Midbrain (tissue), 1 donor: ENCODE results near the gene CRELD2.

Source experiments
- DNase-seq: peaks from one replicate; lab custom pipeline; 2025; lab: John Stamatoyannopoulos, UW

The CRELD2 gene

DNA sequence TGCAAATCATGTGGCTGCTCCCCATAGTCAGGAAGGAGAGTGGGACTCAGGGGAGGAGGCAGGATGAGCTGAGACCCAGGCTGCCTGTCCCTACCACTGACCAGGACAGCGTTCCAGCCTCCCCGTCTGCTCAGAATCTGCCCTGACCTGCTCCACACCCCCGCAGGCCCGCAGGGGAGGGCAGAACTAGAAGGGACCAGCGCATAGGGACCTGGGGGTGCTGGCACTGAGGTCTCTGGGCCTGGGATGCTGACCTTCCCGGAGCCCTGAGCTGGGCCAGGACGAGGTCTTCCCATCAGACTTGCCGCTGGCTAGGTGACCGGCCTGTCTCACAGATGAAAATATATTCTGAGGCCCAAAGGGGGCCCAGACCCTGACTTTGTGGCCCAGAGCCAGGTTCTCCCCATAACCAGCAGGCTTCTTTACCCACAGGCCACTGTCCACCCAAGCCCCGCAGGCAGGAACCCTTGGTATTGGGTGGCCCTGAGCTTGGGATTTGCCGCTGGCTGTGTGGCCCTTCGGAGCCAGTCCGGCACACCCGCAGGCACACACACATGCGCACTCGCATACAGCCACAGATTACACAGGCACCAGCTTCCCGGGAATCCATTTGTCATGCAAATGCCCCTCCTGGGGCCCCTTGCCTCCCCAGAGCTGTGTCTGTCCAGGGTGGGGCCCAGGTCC lies 28.3 kb downstream of the CRELD2 start:
- no peak for DNase-seq

DNA sequence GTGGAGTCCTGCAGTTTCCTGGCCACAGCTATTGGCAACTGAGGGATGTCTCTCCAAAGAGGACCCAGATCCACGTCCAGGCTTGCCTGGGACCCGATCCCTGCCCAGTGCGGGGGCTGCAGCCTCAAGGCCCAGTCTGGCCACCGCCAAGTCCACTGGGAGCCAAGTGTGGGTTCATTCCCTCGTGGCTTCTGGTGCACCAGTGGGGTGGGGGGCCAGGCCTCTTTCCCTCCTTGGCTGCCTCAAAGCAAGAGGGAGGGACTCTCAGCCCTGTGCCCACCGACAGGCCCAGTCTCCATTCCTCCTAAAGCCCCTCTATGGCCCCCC lies 28.8 kb downstream of the CRELD2 start:
- DNase-seq: no peak

DNA sequence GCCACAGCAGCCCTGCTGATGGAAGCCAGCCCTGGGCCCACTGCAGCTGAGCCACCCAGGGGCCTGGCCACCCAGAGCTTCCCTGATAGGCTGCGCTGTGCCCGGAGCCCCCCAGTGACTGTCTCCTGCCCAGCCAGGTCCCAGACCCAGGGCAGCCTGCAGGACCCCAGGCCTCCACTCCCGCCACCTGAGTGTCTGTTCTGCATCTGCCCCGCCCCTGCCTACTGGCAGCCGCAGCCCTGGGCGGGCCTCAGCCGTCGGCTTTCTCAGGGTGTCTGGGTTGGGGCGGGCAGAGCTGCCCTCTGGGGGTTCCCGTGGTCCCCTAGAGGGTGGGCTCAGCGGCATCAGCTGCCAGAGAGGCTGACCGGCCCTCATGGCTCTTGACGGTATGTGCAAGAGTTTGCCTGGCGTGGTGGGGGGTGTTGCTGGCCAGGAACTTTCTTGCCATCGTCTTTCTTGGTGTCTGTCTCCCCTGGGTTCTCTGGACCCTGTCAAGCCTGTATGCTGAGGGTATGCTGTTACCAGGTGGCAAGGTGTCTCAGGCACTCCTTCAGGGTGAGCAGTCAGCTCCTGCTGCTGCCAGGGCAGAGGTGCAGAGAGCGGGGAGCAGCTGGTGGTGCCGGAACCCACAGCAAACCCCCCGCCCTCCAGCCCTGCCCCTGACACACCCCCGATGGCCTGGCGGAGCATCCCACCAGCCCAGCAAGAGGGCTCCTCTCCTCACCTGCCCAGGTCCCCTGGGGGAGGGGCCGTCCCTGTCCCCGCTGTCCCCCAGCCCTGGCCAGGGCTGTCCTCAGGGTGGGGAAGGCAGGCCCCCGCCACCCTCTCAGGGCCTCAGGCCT lies 29.9 kb downstream of the CRELD2 start:
- DNase-seq: no peak

DNA sequence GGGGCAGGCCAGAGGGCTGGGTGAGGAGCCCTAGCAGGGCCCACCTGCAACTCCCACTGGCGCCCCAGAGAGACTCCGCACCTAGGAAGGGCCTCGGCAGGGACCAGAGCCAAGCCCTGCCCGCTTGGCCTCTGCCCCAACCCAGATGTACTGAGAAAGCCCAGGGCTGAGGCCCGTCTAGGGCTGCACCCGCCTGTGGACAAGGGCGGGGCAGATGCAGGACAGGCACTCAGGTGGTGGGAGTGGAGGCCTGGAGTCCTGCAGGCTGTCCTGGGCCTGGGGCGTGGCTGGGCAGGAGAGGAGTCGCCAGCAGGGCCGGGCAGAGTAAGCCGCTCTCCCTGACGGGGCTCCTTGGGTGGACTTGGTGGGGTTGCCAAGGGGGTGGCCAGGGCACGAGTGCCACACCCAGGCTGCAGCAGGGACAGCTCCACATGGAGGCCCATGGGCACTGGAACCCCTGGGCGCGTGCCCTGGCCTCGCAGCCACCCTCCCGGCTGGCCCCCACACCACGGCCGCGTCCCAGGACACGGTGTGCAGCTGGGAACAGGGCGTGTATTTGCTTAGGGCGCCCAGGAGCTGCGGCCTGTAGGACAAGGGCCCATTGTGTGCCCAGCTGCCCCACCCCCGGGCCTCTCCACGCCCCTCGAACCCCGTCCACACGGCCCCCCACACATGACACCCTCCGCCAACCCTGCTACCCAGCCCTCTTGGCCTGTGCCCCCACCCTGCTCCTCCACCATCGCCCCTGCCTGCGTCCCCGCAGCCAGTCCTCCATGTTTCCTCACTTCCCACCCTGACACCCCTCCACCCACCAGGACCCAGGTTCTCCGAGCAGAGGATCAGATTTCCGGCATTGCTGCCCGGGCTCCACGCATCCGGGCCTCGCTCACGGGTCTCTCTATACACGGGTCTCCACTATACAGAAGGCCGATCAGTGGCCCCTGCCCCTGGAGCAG lies 30.8 kb downstream of the CRELD2 start:
- no peak for DNase-seq

DNA sequence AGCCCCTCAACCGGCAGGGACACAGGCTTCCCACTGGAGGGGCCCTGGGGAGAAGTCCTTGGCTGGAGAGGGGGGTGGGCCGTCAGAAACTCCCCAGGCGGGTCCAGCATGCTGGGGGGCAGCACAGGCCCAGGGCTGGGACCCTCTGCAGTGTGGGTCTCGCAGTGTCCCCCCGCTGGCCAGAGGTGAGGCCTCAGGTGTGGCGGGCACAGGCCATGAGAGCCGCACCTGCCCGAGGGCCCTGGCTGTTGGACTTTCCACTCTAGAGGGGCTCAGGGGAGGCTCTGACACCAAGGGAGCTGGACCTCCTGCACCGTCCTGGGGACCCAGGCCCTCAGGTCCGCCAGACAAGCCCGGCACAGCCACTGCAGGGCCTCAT lies 31.5 kb downstream of the CRELD2 start:
- DNase-seq: no peak

DNA sequence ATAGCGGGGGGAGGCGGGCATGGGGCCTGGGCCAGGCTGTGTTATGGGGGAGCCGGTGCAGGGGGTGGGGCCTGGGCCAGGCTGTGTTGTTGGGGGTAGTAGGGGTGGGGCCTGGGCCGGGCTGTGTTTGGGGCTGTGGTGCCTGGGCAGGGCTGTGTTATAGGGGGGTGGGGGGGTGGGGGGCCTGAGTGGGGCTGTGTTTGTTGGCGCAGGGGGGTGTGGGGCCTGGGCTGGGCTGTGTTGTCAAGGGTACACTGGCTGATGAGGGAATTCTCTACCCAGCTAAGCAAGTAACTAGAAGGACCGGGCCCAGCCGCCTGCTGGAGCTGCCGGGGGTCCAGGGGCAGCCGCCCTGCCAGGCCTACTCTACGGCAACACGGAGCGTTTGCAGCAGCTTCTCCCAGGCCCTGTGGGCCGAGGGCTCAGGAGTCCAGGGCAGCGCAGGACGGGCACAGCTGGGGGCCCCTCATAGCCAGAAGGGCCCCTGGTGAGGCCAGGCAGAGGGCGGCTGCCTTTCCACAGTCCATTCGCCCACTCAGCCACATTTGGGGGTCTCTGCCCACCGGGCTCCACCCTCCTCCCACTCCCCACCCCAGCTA lies 32.1 kb downstream of the CRELD2 start:
- DNase-seq: no peak

DNA sequence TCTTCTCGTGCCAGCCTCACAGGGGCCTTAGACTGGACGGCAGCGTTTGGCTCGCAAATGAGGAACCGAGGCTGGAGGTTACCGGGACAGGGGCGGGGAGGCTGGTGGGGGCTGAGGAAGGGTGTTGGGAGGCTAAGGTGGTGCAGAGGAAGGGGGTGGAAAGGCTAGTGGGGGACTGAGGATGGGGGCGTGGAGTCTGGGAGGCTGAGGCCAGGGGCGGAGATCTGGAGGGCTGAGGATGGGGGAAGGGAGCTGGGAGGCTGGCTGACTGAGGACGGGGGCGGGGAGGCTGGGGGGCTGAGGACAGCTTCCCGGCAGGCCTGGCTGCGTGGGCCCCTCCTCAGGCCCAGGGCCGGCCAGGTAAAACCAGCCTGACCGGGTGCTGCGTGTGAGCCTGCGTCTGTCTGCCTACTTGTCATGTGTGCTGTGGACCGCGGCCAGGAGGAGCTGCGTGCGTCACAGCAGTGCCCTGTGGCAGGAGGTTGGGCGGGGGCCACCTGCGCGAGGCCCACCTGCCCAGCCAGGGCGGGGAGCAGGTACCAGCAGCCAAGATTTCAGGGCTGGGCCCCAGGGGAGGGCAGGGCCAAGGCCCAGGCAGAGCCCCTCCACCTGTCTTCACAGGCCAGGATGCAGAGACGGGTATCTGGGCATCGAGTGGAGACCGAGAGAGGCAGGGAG lies 32.7 kb downstream of the CRELD2 start:
- DNase-seq: no peak

DNA sequence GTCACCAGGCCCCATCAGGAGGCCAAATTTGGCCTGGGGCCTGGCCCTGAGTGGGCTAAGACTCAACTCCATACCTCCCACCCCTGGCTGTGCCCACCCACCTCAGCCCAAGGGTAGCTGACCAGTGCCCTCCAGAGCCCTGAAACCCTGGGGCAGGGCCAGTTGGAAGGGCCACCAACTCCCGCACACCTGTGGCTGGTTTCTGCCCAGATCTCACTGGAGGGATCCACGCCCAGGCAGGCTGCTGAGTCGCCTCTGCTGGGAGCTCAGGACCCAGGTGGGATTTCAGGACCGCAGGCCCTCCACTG lies 33.2 kb downstream of the CRELD2 start:
- no peak for DNase-seq

DNA sequence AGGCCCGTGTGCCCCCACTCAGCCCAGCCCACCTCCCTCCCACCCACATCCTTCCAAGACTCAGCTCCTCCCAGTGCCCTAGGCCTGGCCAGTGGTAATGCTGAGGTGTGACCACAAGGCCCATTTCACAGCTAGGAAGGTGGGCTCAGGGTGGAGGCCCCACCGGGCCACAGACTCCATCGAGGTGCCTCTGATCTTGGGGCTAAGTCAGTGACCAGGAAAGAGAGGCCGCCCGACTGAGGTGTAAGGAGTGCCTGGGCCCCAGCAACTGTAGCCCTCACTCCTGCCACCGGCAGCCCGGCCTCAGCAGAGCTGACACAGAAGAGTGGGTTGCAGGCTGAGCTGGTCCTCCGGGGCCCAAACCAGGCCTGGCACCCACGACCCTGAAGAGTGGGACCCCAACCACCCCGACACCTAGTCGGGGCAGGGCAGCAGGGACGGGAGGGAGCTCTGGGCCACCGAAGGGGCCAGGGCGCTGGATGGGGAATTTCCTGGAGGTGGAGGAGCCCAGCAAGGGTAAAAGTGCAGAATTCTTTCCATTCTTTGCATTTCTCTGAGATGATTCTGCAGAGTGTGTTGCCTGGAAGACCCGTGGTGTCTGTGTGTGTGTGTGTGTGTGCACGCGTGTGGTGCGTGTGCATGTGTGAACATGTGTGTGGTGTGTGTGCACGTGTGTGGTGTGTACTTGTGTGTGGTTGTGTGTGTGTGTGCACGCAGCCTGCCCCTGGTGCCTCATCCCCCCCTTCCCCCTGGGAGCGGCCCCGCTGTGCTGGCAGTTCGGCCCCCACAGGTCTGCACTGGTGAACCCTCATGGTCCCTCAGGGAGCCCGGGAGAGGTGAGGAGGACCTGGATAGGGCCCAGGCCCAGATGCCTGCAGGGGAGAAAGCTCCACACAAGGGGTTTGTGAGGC lies 33.8 kb downstream of the CRELD2 start:
- DNase-seq: no peak

DNA sequence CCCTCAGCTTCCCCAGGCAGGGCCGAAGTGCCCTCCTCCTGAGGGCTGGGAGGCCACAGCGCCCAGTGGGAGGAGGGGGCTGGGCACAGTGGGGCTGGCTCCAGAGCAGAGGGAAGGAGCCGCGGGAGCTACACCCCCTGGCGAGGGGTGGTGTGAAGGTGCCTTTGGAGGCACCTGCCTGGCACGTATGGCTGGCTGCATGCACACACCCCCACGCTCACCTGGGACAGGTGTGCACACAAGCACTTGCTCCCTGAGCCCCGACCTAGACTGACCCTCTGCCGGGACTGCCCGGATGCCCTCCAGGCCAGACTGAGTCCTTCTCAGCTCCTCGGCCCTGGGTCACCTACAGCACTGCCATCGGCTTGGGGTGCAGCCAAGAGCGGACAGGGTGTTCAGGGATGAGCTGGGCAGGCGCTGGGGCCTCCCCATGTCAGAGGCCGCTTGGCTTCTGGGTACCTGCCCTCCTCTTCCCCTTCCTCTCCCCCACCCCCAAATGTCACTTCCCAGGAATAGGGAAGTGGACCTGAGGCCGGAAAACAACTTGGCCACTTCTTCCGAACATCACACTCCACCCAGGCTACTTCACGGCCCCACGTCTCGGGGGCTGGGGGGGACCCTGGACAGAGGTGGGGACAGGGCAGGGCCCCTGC lies 34.7 kb downstream of the CRELD2 start:
- no peak for DNase-seq

DNA sequence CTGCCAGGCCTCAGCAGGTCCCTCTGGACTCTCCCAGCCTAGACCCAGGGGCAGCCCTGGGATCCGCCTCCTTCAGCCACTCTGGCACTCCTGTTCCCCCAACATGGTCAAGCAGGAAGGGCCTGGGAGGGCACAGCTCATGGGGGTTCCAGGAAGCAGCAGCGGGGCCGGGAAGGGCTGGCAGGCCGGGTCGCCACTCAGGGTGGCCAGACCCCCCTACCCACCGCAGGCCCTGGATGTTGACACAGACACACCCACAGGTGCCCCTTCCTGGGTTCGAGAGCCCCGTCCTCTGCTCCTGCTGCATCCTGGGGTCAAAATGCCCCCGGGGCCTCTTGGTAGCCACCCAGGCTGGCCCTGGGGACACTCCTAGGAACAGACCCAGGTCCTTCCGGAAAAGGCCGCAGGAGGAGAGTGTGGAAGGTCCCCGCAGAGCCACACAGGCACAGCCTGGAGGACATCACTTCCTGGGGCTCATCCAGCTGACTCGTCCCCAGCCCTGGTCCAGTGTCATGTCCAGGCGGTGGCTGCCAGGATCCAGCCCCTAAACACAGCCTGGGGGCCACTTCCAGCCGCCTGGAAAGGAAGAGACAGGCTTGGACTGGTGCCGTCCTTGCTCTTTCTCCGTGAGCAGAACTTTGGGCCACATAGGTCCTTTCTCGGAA lies 35.4 kb downstream of the CRELD2 start:
- DNase-seq: no peak

DNA sequence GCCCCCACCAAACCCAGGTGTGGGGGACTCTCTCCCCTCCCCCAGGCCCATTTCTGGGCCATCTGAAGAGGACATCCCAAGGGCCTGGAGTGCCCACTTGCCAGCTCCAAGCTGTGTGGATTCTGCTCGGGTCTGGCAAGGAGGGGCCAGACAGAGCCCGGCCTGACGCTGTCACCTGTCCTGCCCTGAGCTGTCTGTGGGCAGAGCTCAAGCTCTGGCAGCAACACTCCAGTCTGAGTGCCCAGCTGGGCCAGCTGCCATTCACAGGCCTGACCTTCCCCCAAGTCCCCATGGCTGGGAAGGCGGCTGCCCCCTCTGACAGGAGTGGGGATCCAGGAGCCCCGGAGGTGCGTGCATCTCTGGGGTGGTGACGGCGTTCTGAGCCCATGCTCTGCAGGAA lies 35.9 kb downstream of the CRELD2 start:
- DNase-seq: peak; percentile 41

DNA sequence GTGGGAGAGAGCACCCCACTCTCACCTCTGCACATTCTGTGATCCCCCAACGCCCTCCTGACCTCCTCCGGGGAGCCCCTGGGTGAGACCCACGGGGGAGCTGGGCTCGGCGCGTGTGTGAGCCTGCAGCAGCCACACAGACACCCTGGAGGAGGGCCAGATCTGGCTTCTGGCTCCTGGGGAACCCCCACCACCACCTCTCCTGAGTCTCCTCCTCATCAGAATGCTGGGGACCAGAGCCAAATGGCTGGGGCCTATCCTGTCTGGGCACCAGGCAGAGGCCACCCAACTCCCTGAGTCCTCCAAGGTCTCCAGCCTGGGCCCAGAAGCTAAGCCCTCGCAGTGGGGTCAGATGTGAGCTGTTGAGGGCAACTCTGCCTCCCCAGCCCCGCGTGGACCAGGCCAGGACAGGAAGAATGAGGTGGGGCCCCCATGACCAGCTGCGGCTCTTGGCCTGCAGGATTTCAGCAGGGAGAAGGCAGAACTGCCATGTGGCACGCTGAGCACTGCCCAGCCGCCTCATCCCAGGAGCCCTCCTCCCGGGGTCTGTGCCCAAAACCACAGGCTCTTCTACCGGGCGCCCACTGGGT lies 36.7 kb downstream of the CRELD2 start:
- no peak for DNase-seq

DNA sequence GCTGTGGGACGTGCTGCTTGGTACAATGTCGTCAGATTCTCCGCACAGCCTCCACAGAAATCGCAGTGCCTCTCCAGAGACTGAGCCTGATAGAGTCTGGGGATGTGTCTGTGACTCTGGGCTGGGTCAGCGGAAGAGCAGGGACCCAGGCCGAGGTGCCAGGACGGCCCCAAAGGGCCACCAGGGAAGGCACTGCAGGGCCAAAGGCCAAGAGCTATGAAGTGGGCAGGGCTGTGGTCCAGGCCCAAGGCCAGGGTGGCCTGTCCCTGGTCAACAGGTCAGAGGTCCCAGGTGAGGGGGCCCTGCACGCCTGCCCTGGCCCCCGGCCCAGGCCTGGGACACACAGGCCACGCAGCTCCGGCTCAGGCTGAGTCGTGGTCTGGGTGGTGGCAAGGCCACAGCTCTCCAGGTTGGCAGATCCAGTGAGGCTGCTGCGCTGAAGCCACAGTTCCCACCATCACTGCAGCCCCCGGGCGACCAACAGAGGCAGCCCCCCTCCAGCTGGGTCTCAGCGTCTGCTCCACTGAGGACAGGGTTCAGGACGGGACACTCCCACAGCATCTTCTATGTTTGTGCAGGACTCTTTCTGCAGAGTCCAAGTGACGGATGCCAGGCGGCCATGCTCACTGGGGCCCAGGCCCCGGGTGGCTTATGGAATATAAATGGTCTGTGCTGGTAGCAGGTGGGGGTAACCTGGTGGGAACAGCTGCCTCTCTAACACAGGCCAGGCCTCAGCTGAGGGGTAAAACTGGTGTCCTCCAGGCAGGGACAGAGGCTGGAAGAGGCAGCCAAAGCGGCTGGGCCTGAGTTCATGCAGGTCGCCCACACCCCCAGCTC lies 37.4 kb downstream of the CRELD2 start:
- DNase-seq: no peak

DNA sequence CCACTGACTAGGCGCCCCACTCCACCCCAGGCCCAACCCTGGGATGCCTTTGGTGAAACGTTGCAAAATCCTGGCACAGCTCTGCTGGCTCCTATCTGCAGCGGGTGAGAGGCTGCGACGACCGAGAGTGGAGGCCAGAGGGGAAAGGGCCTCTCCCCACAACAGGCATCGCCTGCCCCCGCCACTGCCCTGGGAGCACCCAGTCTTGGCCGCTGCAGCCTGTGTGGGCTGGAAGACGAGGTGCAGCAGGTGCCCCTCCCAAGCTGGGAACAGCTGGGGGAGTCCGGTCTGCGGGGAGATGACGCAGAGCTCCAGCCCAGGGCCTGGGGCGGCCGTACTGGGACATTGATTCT lies 38.0 kb downstream of the CRELD2 start:
- no peak for DNase-seq

DNA sequence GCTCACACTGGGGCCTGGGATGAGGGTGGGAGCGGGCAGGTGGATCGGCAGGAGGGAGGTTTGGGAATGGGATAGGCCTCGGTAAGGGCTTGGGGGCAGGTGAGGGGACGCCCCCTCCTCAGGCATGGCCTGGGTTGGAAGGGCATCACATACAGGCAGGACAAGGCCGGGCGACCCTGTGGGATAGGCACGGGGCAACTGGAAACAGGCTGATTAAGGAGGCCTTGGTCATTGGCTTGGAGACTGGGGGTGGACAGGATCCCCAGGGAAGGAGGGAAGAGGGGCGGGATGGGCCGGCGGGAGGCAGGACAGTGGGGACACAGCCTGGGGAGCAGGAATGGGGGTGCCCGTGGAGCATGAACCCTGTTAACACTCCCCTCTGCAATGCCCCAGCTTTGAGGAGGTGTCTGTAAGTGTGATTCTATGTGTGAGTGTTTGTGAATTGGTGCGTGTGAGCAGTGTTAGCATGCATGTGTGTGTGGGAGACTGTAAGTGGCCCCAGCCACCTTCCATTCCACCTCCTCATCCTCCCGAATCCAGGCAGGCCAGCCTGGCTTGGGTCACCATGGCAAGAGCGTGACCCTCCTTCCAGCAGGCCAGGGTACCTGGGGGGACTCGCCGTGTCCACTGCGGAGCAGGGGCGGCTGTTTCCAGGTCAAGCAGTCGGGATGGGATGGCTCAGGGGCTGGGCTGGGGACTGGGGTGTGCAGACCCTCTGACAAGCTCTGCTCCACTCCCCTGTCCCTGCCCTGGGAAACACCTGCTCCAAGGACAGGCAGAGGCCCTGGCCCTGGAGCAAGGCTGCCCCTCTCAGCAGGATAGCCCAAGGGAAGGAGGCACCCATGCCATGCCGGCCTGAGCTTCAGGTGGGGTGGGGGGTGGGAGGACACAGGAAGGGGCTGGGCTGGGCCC lies 38.7 kb downstream of the CRELD2 start:
- no peak for DNase-seq

DNA sequence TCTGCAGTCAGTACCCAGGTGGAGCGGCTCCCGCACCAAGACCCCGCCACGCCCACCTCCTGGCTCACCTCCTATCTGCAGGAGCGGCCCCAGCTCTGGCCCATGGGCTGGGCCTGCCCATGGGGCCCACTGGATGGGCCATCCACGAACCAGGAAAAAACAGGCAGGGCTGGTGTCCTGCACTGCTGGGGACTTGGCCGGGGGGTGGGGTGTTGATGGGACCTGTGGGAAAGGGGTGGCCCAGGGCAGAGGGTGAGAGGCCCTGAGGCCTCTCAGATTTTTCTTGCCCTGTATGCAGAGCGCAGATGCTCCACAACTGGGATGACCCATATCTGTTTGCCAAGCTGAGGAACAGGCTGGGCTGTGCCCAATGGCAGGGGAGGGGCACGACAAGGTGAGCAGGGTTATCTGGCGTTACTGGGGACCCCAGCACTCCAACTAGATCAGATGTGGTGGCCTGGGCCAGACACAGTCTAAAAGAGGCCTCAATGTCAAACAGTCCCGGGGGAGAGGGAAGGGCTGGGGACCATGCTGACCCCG lies 39.5 kb downstream of the CRELD2 start:
- DNase-seq: no peak
